Natural killer cell (primary cell): ENCODE measurements around the gene SIM1. TPM values are rescaled to one million over a fixed set of nuclear protein-coding genes. Genes with fewer than 3 reads are reported as not detected.

ENCODE experiments used
- ATAC-seq, 3 donors: fragments of 150-1000 bp in 2 of 3; fragments of 200-7000 bp in 1 of 3; cut with Tn5 transposase; 1 replicate in 1 of 3; 2 replicates in 2 of 3; pipeline ENCODE4 v1.10.0; 2021; ENCODE audit warnings: mild to moderate bottlenecking in 2 of 3, moderate library complexity in 2 of 3
- DNase-seq, 2 donors: peaks; one replicate each; pipeline versions ENCODE4 v3.0.0 to v3.0.0-alpha.2; 2013 to 2021; ENCODE audit warnings: mixed read lengths in 1 of 2
- H3K27ac ChIP-seq: one replicate; pipeline ENCODE4 v1.5.1; 2013; ENCODE audit warnings: mild to moderate bottlenecking, low read length
- H3K27me3 ChIP-seq: one replicate; pipeline ENCODE4 v1.6.1; 2013; ENCODE audit warnings: low read length; ENCODE audit not compliant: control insufficient read depth, insufficient read depth
- H3K36me3 ChIP-seq: one replicate; pipeline ENCODE4 v1.6.1; 2013; ENCODE audit warnings: low read length; ENCODE audit not compliant: control insufficient read depth, insufficient read depth
- H3K4me1 ChIP-seq: one replicate; pipeline ENCODE4 v1.6.1; 2013; ENCODE audit warnings: low read length; ENCODE audit not compliant: control insufficient read depth, insufficient read depth
- H3K4me3 ChIP-seq: one replicate; pipeline ENCODE4 v1.5.1; 2013; ENCODE audit warnings: low read length
- H3K9me3 ChIP-seq: one replicate; pipeline ENCODE4 v1.6.1; 2013; ENCODE audit warnings: low read length; ENCODE audit not compliant: control insufficient read depth, insufficient read depth
- H3K27ac Mint-ChIP-seq, 2 donors: one replicate each; pipeline ENCODE4 v1.8.0; 2022; ENCODE audit warnings: mild to moderate bottlenecking in 2 of 2, mixed read lengths in 2 of 2, moderate library complexity in 1 of 2
- H3K27me3 Mint-ChIP-seq, 2 donors: one replicate each; pipeline ENCODE4 v1.8.0; 2022; ENCODE audit warnings: low read depth in 2 of 2, mixed read lengths in 2 of 2
- H3K36me3 Mint-ChIP-seq: one replicate; pipeline ENCODE4 v1.8.0; 2022; ENCODE audit warnings: mixed read lengths
- H3K4me1 Mint-ChIP-seq, 2 donors: one replicate each; pipeline ENCODE4 v1.8.0; 2022; ENCODE audit warnings: mixed read lengths in 2 of 2
- H3K4me3 Mint-ChIP-seq: one replicate; pipeline ENCODE4 v1.8.0; 2022; ENCODE audit warnings: mild to moderate bottlenecking, moderate library complexity, mixed read lengths
- H3K9me3 Mint-ChIP-seq, 2 donors: one replicate each; pipeline ENCODE4 v1.8.0; 2022; ENCODE audit warnings: mixed read lengths in 2 of 2
- CTCF ChIP-seq: fragments of 200-600 bp; IDR thresholded peaks from one replicate; pipeline ENCODE4 v1.8.0; 2022; ENCODE audit warnings: antibody characterized with exemption
- WGBS: methylation state at CpG from one replicate; pipeline ENCODE4 v1.1.7; 2013; ENCODE audit warnings: missing lambda C conversion rate; ENCODE audit not compliant: insufficient coverage; 5-methylcytosine and 5-hydroxymethylcytosine counted together
- intact Hi-C: fragments of 100-400 bp; cut with micrococcal nuclease; formaldehyde crosslinking; loops from one replicate; pipeline ENCODE4 v1.14.2; 2022
- total RNA-seq, 4 donors: library from RNA; stranded (reverse); fragments of 120-200 nt in 1 of 4; gene quantifications; one replicate each; pipeline versions ENCODE4 v1.2.3 to v1.2.4, GENCODE V29; 2013 to 2022

SIM1 gene
- total RNA-seq, 3 donors from 2014 or later (not counting 1 experiment from before 2014, with no cell fraction given) = not detected

- Histone ChIP-seq H3K9me3 (no peaks in the 10 kb centered on the region), H3K27ac (no peak overlapping the region), H3K36me3 (no peaks in the 10 kb centered on the region), H3K4me1 (no peaks in the 10 kb centered on the region), H3K4me3 (no peak overlapping the region), H3K27me3 (no peaks in the 10 kb centered on the region)
- no peaks in the 10 kb centered on the region for H3K27me3 Mint-ChIP-seq
- no peaks in the 10 kb centered on the region for H3K4me1 Mint-ChIP-seq
- no peak for ATAC-seq
- no peak overlapping the region for H3K4me3 Mint-ChIP-seq
- 57% methylated on average over 1 of the region's 1 CpG for WGBS
- intact Hi-C loops = no loop called here
- TF ChIP-seq CTCF = no peak
- no peak for DNase-seq
- H3K9me3 Mint-ChIP-seq = peaks cover 4 to 6% of the 10 kb centered on the region in 2 donors
- no peak overlapping the region for H3K27ac Mint-ChIP-seq
- no peaks in the 10 kb centered on the region for H3K36me3 Mint-ChIP-seq
These were observed 128.7 kb downstream of the SIM1 start for GRCh38 chr6:100335991-100336390.
